Activated CD4-positive, CD25-positive, alpha-beta regulatory T cell (primary cell): ENCODE data around the gene ZNF615.
"Not testable (repeated sequence)": the region's sequence is repeated elsewhere in the genome, so short reads cannot be mapped to it uniquely, and the experiment has no call there.

Source experiments
- DNase-seq, 4 experiments: peaks; one replicate each; lab custom pipeline; 2025; lab: John Stamatoyannopoulos, UW

The ZNF615 gene

GRCh38 chr19:51980116-51980736, 27.8 kb downstream of the ZNF615 start:
- no peak for DNase-seq

DNA sequence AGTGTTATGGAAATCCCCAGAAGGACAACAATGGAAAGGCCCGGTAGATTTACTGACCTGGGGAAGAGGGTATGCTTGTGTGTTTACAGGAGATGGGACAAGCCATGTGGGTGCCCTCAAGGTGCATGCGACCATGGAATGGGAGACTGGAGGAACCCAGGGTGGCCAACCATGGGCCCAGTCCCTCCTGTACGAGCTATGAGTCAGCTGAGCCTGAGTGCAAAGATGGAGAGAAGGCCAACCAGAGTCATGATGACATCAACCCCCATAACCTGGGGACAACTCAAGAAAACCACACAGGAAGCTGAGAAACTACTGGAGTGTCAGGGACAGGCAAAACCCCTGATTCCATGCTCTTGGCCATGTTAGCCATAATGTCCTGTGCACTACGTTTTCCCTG, 29.1 kb downstream of the ZNF615 start:
- DNase-seq: no peak

DNA sequence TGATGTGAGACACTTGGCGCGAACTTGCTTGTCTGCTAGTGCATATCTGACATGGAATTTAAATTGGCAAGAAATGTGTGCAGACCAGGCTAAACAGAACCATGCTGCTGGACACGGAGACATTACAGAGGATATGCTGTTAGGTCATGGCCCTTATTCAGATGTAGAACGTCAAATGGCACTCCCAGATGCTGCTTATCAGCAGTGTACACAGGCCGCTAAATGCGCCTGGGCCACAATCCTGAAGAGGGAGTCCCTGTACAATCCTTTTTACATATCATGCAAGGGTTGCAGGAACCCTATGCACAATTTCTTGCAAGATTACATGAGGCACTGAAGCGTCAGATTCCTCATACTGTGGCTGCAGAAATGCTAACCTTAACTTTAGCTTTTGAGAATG, 30.7 kb downstream of the ZNF615 start:
- no peak for DNase-seq

- no peak for DNase-seq
Measured at GRCh38 chr19:51976852-51977251, 31.2 kb downstream of the ZNF615 start.

DNA sequence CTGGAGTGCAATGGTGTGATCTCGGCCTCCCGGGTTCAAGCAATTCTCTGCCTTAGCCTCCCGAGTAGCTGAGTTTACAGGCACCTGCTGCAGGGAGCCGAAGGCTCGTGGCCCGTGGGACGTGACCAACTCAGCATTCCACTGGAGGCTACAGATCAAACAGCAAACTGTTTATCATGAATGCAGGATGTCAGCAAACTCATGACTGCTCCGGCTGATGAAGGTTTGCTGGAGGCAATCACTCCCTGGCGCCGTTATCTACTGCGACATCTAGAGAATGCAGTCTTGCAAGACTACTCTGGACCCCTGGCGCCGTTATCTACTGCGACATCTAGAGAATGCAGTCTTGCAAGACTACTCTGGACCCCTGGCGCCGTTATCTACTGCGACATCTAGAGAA, 32.2 kb downstream of the ZNF615 start:
- not testable (repeated sequence) for DNase-seq

- no peak for DNase-seq
Measured at GRCh38 chr19:51971624-51972023, 36.4 kb downstream of the ZNF615 start.

GRCh38 chr19:51970718-51971117, 37.3 kb downstream of the ZNF615 start:
- DNase-seq: no peak

GRCh38 chr19:51965583-51965982, 42.4 kb downstream of the ZNF615 start:
- no peak for DNase-seq

DNA sequence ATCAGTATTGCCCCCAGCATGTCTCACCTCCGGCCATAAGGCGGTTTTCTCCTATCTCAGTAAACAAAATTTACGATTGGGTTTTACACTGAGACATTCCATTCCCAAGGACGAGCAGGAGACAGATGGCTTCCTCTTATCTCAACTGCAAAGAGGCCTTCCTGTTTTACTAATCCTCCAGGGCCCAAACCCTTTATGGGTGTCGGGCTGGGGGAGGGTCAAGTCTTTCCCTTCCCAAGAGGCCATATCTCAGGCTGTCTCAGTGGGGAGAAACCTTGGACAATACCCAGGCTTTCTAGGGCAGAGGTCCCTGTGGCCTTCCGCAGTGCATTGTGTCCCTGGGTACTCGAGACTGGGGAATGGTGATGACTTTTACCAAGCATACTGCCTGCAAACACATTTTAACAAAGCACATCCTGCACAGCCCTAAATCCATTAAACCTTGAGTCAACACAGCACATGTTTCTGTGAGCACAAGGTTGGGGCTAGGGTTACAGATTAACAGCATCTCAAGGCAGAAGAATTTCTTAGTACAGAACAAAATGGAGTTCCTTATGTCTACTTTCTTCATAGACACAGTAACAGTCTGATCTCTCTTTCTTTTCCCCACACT, 47.3 kb downstream of the ZNF615 start:
- DNase-seq: not testable (repeated sequence)

- no peak for DNase-seq
Measured at GRCh38 chr19:51959791-51960190, 48.2 kb downstream of the ZNF615 start.

- DNase-seq: not testable (repeated sequence)
Measured at GRCh38 chr19:51957846-51958245, 50.2 kb downstream of the ZNF615 start.

- DNase-seq: no peak
Measured at GRCh38 chr19:51948975-51949374, 59.0 kb downstream of the ZNF615 start.

DNA sequence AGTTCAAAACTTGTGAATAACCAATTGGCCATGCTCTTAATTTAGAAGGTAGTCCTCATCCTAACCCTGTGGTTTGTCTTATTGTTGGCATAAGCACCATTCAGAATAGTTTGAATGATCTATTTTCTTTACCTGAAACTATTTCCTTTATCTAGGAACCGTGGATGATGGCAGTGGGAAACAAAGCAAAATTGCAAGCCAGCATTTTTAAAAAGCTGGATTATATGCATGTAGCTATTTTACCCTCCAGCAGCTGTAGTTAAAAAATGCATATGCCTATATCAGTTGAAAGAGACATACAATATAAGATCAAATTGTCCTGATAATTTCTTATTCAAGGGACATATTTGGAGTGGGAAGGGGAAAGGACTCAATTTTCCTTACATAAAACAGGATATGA, 61.4 kb downstream of the ZNF615 start:
- no peak for DNase-seq

GRCh38 chr19:51944798-51945552, 63.0 kb downstream of the ZNF615 start:
- DNase-seq: no peak
